Transverse colon (tissue), 4 donors: ENCODE results near the gene FKRP. TPM values are rescaled to one million over a fixed set of nuclear protein-coding genes. Genes with fewer than 3 reads are reported as not detected.

Experiments used
- DNase-seq: peaks from one replicate; pipeline ENCODE4 v3.0.0-alpha.2; 2019
- H3K27ac ChIP-seq, 4 donors: fragments of 200-600 bp; sonication (generic); 2 replicates each; pipeline ENCODE4 v1.5.1; 2016 to 2018; ENCODE audit warnings: inconsistent platforms in 4 of 4
- H3K27me3 ChIP-seq: fragments of 200-600 bp; sonication (generic); 2 replicates; pipeline ENCODE4 v1.5.1; 2017; ENCODE audit warnings: inconsistent platforms
- H3K36me3 ChIP-seq, 4 donors: fragments of 200-600 bp; sonication (generic); 2 replicates each; pipeline ENCODE4 v1.5.1; 2017 to 2019; ENCODE audit warnings: inconsistent platforms in 4 of 4
- H3K4me1 ChIP-seq, 4 donors: fragments of 200-600 bp; sonication (generic); 2 replicates each; pipeline ENCODE4 v1.5.1; 2017 to 2020; ENCODE audit warnings: inconsistent platforms in 4 of 4
- H3K4me3 ChIP-seq, 4 donors: fragments of 200-600 bp; sonication (generic); 1 replicate in 1 of 4; 2 replicates in 3 of 4; pipeline versions ENCODE4 v1.5.1 to v1.6.1; 2017 to 2019; ENCODE audit warnings: inconsistent platforms in 4 of 4
- H3K9me3 ChIP-seq, 2 donors: fragments of 200-600 bp; sonication (generic); 2 replicates each; pipeline ENCODE4 v1.5.1; 2017 to 2019; ENCODE audit warnings: inconsistent platforms in 2 of 2
- EP300 ChIP-seq: sonication (generic); formaldehyde crosslinking; IDR thresholded peaks from one replicate; pipeline ENCODE4 v1.6.1; 2017; ENCODE audit warnings: antibody characterized with exemption, low read depth
- POLR2A ChIP-seq: fragments of 450-650 bp; IDR thresholded peaks from one replicate; pipeline ENCODE4 v1.6.1; 2016; ENCODE audit warnings: antibody characterized with exemption, mild to moderate bottlenecking, moderate library complexity
- POLR2AphosphoS5 ChIP-seq, 3 donors: sonication (generic); formaldehyde crosslinking; IDR thresholded peaks; one replicate each; pipeline ENCODE4 v1.6.1; 2016; ENCODE audit warnings: antibody characterized with exemption in 3 of 3
- WGBS, 2 donors: methylation state at CpG; one replicate each; pipeline ENCODE4 v1.1.5; 2018; ENCODE audit warnings: low coverage in 1 of 2; 5-methylcytosine and 5-hydroxymethylcytosine counted together
- in situ Hi-C, 4 donors: fragments of 200-750 bp; cut with MboI; loops; one replicate each; pipeline versions ENCODE4 v1.15.0 to v1.15.1; 2017; ENCODE audit warnings: low sequenced_read_pairs in 3 of 4, low pct_ligation_motif_present in 1 of 4, low pct_unique_long_range_greater_than_20kb in 1 of 4
- intact Hi-C: fragments of 100-400 bp; cut with DNase I; formaldehyde crosslinking; loops from one replicate; pipeline ENCODE4 v1.15.1; 2023; ENCODE audit warnings: low total_unique reads
- total RNA-seq, 4 donors: library from RNA; depleted of rRNA; stranded (reverse); fragments of >200 nt; gene quantifications; one replicate each; pipeline ENCODE4 v1.1.0, GENCODE V29; 2016
- TF ChIP-seq, protein P1 (sequence below), 5 experiments: fragments of 200-600 bp in 3 of 5; fragments of 450-650 bp in 2 of 5; sonication (generic) in 3 of 5; IDR thresholded peaks; 1 replicate in 2 of 5; 2 replicates in 3 of 5; pipeline ENCODE4 v1.5.1; 2016 to 2017; ENCODE audit warnings: antibody characterized with exemption in 5 of 5, inconsistent platforms in 3 of 5, mild to moderate bottlenecking in 2 of 5, moderate library complexity in 1 of 5

FKRP gene
- total RNA-seq, 4 donors from 2014 or later, result 9.7 to 16.1 (median 11.8) TPM

DNA sequence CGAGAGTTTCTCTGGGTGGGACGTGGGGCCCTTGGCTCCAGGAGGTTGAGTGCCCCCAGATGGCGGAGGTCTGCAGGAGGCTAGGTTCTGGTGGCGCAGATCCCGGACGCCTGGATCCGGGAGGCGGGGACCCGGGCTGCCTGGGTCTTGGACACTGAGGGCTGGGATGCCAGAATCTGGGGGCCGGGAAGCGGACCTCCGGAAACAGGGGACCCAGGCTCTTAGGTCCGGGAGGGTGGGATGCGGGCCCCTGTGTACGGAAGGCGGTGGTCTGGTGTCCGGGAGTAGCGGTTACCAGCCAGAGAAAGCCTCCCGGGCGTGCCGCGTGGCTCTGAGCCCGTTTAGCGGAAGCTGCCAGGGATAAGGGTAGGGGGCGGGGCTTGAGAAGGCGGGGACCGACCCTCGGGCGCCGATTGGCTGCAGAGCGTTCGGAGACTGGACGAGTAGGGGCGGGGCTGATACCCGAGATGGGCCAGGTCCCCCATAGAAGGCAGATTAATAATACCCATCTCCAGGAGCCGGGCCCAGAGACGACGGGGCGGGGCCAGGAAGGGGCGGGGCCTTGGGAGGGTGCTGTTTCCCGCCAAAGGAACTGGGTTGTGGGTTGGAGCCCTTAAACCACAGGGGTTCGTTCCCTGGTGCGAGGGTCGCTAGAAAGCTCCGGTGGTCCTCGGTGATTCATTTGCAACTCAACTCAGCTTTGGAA lies 42.6 kb downstream of the FKRP start, which contains the start of gene SLC1A5:
Gene SLC1A5 (minus strand): TSS at position 333 of the 706 bp plus-strand sequence. CDS start 629 bp downstream, outside the sequence.
- WGBS, 2 donors, result 0 to 2% methylated on average over 1 to 46 of the region's 46 CpGs
- Histone ChIP-seq H3K9me3 (no peaks in the 10 kb centered on the region), H3K36me3 (no peaks in the 10 kb centered on the region), H3K27me3 (no peaks in the 10 kb centered on the region), H3K4me3 (peak within 1 kb of the TSS; percentile 36 to 87 (median 80)), H3K4me1 (peaks cover 2 to 38% (median 30%) of the 10 kb centered on the region in 4 donors), H3K27ac (peak within 1 kb of the TSS; percentile 93 to 96 (median 95))
- DNase-seq, result peak; percentile 98
- intact Hi-C loops (no loop called here), in situ Hi-C loops (no loop called here)
- TF ChIP-seq, protein P1, sequence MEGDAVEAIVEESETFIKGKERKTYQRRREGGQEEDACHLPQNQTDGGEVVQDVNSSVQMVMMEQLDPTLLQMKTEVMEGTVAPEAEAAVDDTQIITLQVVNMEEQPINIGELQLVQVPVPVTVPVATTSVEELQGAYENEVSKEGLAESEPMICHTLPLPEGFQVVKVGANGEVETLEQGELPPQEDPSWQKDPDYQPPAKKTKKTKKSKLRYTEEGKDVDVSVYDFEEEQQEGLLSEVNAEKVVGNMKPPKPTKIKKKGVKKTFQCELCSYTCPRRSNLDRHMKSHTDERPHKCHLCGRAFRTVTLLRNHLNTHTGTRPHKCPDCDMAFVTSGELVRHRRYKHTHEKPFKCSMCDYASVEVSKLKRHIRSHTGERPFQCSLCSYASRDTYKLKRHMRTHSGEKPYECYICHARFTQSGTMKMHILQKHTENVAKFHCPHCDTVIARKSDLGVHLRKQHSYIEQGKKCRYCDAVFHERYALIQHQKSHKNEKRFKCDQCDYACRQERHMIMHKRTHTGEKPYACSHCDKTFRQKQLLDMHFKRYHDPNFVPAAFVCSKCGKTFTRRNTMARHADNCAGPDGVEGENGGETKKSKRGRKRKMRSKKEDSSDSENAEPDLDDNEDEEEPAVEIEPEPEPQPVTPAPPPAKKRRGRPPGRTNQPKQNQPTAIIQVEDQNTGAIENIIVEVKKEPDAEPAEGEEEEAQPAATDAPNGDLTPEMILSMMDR (IDR thresholded peaks at IDR 0.05), result no peak
- no peak for TF ChIP-seq EP300
- TF ChIP-seq POLR2A, result peak; percentile 99
- peak; percentile 98 to 100 (median 99) for TF ChIP-seq POLR2AphosphoS5 (IDR thresholded peaks at IDR 0.05)

DNA sequence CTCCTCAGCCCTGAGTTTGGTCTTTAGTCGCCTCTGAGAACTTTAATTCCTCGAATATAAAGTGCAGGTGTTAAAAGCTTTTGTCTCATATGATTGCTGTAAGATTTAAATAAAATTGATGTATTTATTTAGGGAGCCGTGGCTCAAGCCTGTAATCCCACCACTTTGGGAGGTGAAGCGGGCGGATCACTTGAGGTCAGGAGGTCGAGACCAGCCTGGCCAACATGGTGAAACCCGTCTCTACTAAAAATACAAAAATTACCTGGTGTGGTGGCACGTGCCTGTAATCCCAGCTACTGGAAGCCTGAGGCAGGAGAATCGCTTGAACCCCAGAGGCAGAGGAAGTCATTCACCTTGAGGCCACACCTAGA lies 43.1 kb downstream of the FKRP start:
- Histone ChIP-seq H3K27ac (peak overlapping the region; percentile 93 to 96 (median 95)), H3K4me1 (peaks cover 2 to 33% (median 27%) of the 10 kb centered on the region in 4 donors), H3K9me3 (no peaks in the 10 kb centered on the region), H3K36me3 (no peaks in the 10 kb centered on the region), H3K27me3 (no peaks in the 10 kb centered on the region), H3K4me3 (peak overlapping the region in 1 of 4 donors; percentile 87)
- DNase-seq, result no peak
- TF ChIP-seq EP300 (no peak), POLR2A (no peak), POLR2AphosphoS5 (IDR thresholded peaks at IDR 0.05) (no peak)
- TF ChIP-seq, protein P1 (IDR thresholded peaks at IDR 0.05), result no peak
- intact Hi-C loops (no loop called here), in situ Hi-C loops (no loop called here)
- 55 to 71% methylated on average over 6 to 9 of the region's 9 CpGs for WGBS, 2 donors

GRCh38 chr19:46789371-46789770 lies 43.5 kb downstream of the FKRP start:
- H3K27ac ChIP-seq, result no peak overlapping the region
- no peaks in the 10 kb centered on the region for H3K27me3 ChIP-seq
- intact Hi-C loops (no loop called here), in situ Hi-C loops (no loop called here)
- no peaks in the 10 kb centered on the region for H3K36me3 ChIP-seq
- TF ChIP-seq POLR2AphosphoS5 (IDR thresholded peaks at IDR 0.05) (no peak), EP300 (no peak)
- peaks cover 2 to 29% (median 23%) of the 10 kb centered on the region in 4 donors for H3K4me1 ChIP-seq
- no peak overlapping the region for H3K4me3 ChIP-seq
- H3K9me3 ChIP-seq, result no peaks in the 10 kb centered on the region
- 90% methylated on average over 8 of the region's 8 CpGs; no CpG with 5 or more reads in 1 of the 2 donors for WGBS, 2 donors
- DNase-seq, result no peak

DNA sequence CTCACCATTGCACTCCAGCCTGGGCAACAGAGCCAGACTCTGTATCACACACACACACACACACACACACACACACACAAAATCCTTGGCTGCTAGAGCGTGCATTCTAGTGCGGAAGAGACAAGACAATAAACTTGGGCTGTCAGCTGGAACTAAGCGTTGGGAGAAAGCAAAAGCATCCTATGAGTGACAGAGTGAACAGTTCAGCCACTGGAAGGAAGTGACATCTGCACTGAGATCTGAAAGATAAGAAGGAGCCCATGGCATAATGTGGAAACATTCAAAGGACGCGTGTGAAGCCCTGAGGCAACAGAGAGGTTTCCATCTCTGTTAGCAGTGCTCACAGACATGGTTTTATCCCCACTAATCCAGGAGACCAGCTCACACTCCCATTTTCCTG lies 46.1 kb downstream of the FKRP start:
- H3K27ac ChIP-seq, result no peak overlapping the region
- no peaks in the 10 kb centered on the region for H3K27me3 ChIP-seq
- 58 to 91% methylated on average over 2 to 5 of the region's 5 CpGs for WGBS, 2 donors
- H3K4me1 ChIP-seq, result peaks cover 0 to 6% (median 4%) of the 10 kb centered on the region in 4 donors
- no peaks in the 10 kb centered on the region for H3K9me3 ChIP-seq
- in situ Hi-C loops, result no loop called here
- no peak overlapping the region for H3K4me3 ChIP-seq
- TF ChIP-seq EP300 (no peak), POLR2AphosphoS5 (IDR thresholded peaks at IDR 0.05) (no peak)
- no peaks in the 10 kb centered on the region for H3K36me3 ChIP-seq
- DNase-seq, result no peak
- intact Hi-C loops, result no loop called here

GRCh38 chr19:46797881-46798280 lies 52.0 kb downstream of the FKRP start:
- H3K4me1 ChIP-seq, result peaks cover 0 to 5% (median 0%) of the 10 kb centered on the region in 4 donors
- no peak for DNase-seq
- TF ChIP-seq POLR2A (no peak), EP300 (no peak), POLR2AphosphoS5 (IDR thresholded peaks at IDR 0.05) (no peak)
- TF ChIP-seq, protein P1 (IDR thresholded peaks at IDR 0.05), result no peak
- no peaks in the 10 kb centered on the region for H3K9me3 ChIP-seq
- H3K36me3 ChIP-seq, result no peaks in the 10 kb centered on the region
- no peak overlapping the region for H3K27ac ChIP-seq
- 91% methylated on average over 1 of the region's 1 CpG; no CpG with 5 or more reads in 1 of the 2 donors for WGBS, 2 donors
- intact Hi-C loops, result no loop called here
- in situ Hi-C loops, result no loop called here
- no peaks in the 10 kb centered on the region for H3K27me3 ChIP-seq
- no peak overlapping the region for H3K4me3 ChIP-seq
